HG02610 (cell line): ENCODE measurements around the gene GBF1.

Experiments used
- ATAC-seq: cut with Tn5 transposase; IDR thresholded peaks from one replicate; pipeline ENCODE4 v1.9.1; 2021; ENCODE audit warnings: mild to moderate bottlenecking, moderate library complexity; ENCODE audit not compliant: unreplicated experiment

GBF1 gene

DNA sequence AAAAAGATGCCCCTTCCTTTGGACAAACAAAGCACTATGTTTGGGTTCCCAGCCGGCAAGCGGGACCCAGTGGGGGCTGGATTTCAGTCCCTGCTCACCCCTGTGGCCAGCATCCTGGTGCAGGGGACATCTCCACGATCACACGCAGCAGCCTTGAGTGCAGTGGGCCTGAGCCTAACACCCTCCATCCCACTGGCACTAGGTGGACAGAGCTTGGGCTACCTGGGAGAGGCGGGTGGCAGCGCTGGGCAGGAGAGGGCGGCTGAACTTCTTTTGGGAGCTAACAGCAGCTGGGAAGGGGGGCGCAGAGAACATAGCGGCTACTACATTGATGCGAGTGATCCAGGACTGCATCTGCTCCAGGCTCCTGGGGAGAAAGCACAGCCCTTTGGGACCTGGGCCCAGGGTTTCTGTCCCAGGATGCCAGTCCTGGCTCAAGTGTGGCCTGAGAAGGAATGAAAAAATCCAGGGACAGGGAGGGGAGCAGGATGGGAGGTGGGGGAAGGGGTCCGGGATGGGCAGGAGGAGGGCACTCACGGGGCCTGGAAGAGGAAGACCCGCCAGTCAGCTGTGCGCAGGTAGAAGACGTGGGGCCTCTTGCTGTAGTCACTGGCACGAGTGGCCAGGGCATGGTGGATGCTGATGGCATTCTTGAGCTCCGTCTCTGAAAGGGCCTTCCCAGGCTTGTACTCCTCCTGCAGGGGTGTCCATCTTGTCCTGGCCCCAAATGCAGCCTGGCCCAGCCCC is 159.2 kb downstream of the GBF1 start:
- no peak for ATAC-seq

DNA sequence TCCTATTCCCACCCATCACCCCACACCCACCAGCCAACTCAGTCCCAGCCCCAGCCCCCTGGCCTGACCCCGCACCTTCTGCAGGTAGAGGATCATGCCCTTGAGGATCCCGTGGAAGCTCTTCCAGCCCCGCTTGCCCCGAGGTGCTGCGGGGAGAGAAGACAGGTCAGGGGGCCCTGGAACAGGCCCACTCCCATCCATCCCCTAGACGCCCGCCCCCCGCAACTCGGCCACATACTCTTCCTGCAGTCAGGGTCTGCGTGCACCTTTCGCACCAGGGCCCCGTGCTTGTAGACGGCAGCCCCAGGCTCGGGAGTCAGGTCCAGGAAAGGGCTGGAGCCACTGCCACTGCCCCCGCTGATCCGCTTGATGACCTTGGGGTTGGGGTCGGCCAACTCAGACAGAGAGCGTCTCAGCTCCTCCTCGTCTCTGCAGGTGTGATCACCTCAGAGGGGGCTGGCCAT is 159.8 kb downstream of the GBF1 start:
- ATAC-seq = no peak

DNA sequence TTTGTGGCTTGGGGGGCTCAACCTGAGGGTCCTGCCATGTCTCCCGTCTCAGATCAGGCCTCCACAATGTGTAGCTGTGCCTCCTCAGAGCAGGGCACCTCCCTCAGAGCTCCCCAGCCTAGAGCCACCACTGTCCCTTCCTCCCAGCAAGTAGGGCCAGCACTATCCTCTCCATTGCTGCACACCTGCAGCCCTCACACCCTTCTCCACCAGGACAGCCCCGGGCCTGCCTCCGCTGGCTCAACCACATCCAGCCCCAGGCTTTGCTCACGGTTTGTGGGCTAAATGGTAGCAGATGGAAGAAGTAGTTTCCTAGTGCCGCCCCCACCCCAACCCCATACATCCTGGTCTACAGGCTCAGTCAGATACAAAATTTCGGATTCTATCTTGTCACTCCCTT is 160.3 kb downstream of the GBF1 start:
- ATAC-seq = no peak

DNA sequence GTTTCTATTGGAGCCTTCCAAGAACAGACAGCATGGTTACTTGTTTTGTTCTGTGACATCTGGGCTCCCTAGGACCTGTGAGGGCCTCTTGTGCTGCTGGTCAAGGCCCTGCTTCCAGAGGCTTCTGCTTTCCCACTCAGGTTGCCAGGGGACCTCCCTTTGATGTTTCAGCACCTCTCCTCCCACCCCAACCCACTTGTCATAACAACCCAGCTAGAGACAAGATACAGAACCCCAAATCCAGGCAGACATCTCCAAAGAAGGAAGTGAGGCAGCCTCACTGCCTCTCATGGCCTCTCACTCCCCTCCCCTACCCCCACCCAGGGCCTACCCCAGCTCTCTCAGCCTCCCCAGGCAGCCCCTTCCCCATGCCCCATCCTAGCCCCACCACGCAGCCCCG is 161.5 kb downstream of the GBF1 start:
- no peak for ATAC-seq

GRCh38 chr10:102407425-102408130 is 162.2 kb downstream of the GBF1 start:
- no peak for ATAC-seq

- ATAC-seq = no peak
Observed at GRCh38 chr10:102408131-102408727, 162.9 kb downstream of the GBF1 start.

GRCh38 chr10:102408728-102409603 is 163.6 kb downstream of the GBF1 start:
- no peak for ATAC-seq

DNA sequence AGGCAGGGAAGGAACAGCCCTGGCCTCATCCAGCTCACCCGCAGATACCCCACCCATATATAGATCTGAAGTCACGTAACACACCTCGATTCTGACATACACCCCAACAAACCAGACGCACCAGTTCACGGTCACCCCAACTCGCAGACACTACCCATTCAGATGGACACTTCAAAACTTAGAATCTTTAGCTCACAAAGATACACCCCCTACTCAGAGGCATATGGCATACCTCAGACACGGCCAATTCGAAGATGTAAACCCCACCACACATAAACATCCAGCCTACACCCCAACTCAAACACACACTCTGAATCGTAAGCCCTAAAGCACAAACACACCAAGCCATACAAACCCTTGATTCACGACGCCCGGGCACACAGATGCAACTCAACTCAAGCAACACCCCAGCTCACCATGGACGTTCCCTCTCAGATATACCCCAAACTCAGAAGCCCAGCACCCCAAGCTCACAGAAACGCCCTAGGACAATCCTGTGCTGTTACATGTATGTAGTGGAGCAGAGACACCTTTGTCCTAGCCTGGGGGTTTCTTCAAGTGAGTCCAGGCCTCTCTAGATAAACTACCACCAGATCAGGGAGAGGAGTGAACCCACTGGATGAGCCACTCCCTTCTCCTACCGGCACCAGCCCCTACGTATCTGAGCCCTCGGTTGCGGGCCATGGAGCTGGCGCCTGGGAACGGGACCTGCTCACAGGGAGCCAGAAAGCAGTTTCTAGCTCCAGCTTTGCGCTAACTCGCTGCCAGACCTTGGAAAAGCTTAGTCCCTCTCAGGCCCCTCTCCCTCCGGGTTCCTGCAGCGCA is 164.5 kb downstream of the GBF1 start:
- ATAC-seq = no peak

DNA sequence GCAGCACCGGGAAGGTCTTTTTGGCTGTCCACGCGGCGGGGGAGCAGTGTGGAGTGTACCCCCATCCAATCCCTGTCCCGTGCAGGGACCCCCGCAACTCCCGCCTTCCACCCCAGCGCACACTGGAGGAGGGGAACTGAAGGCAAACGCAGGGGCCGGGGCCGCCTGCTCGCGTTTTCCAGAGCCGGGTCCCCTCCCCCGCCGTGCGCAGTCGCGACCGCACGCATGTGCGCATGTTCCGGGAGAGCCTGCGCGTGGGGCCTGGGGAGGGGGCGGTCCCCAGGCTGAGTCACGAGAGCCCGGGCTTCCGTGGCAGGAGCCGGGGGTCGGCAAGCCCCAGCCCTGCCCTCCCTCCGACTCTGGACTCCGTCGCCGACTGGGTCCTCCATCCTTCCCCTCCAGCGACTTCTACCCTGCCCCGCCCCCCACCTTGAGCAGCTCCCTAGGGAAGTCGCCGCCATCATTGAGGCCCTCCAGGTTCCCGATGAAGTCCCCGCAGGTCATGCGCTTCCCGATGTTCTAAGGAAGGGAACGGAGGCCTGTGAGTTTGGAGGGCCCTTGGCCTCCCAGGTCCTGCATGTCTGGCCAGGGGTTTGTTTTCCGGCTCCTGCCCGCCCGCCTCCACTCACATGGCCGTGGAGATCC is 165.2 kb downstream of the GBF1 start:
- no peak for ATAC-seq

DNA sequence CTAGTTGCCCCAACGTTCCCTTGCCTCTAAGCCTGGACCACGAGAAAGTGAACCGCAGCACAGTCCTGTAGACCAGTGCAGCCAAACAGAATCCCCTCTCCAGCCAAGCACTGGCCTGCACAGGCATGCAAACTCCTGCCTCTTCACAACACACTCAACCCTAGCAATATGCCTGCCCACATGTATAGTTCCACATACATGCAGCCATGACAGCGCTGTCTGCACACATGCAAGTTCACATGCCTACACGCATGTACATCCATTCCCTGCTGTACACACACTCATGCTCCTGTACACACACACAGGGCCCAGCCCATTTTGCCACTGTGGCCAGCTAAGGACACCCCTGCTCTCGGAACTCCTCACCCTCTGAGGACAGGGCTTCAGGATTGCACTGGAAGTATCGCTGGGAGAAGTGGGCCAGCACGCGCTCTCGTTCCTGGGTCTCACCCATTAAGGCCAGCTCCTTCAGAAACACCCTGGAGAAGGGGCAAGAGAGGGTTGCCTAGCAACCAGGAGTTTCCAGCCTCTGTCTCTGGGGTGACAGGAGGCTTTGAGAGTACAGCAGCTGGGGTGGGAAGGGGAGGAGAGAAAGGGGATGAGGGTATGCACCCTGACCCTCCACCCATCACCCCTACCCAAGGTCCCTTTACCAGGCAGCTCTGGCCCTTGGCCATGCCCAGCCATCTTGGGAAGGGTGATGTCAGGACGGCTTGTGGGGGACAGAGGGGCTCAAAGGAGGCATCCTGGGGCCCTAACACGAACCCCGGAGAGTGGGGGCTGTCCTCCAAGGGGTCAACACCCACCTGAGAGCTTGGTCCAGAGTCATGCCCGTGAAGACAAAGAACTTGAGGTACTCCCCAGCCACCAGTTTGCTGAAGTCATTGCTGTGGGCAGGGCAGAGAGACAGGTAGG is 166.3 kb downstream of the GBF1 start:
- no peak for ATAC-seq

GRCh38 chr10:102412293-102412692 is 167.0 kb downstream of the GBF1 start:
- no peak for ATAC-seq

DNA sequence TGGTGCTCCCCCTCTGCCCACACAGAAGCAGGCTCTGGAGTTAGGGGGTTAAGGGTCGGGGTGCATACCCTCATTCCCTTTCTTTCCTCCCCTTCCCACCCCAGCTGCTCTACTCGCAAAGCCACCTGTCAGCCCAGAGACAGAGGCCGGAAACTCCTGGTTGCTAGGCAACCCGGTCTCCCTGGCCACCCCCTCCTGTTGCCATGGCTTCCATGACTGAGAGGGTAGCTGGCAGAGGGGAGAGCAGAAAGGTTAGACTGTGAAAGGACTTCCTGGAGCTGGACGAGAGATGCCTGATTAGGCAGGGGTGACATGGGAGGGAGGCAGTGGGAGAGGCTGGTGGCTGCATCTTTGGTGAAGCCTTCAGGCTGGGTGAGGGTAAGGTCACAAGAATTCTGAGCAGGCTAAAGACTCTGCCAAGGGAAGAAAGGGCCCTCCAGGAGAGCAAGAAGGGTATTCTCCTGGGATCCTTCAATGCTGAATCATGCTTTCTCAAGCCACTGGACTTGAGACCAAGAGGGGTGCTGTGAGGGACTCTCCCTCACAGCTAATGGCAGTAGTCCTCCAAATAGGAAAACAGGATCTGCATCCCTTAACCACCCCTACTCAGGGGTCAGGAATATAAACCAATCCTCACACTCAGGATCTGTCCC is 167.8 kb downstream of the GBF1 start:
- peak; percentile 31 for ATAC-seq

DNA sequence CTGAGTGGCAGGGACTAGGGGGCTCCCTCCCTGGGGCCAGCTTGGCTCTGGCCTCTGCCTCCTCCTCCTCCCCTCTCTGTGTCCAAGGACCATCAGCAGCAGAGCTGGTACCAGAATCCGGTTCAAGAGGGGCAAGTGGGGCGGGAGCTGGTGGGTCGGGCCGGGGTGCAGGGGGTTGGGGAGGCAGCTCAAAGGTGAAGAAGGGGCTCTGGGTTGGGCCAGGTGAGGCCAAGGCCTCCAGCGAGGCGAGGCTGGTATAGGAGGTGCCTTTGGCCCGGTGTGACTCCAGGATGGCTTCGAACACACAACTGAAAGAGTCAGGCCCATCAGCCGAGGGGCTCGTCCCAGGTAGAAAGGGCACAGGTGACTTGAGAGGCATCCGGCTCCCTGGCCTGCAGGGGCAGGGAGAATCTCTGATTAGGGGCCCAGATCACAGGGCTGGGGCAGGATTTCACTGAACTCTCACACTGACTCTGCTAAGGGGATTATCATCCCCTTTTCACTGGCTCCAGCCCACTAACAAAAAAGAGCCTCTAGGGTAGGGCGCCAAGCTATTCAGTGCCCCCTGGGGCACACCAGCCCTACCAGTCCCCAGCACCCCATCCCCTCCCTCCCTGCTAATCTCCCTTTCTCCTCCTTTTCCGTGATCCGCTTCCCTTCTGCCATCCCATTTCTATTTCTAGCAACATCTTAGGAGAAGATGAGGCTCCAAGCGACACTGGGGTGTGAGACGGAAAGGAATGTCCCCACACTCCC is 168.7 kb downstream of the GBF1 start:
- ATAC-seq = no peak

DNA sequence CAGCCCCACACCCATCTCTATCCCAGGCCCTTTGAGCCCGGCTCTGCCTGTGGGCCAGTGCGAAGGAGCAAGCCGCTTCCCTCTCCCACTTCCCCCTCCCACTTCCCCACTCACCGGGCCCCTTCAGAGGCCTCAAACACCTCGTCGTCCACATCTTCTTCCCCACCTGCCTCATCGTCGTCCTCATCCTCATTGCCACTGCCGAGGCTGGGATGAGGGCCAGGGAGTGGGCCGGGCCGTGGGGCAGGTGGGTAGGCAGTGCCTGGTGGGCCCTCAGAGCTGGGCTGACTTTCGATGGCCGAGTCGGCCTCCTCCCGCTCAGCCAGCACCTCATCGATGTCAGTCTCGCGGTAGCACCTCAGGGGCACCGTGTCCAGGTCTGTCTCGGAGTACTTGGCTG is 169.4 kb downstream of the GBF1 start:
- ATAC-seq = no peak

DNA sequence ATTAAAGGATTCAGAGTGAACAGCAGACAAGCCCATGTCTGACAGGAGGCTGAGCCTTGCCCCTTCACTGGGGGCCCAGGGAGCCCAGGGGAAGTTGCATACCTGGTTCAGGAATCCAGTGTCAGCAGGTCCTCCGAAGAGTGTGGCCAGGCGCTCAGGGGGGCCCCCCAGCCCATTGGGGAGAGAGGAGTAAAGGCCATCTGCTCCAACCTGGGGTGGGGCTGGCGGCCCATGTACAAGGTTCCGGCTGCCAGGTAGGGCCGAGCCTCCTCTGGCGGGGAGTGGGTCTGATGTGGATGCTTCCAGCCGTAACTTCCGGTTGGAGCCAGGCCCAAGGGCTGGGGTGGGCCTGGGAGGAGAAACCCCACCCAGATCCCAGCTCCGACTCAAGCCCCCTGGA is 171.0 kb downstream of the GBF1 start:
- no peak for ATAC-seq

- ATAC-seq = no peak
Observed at GRCh38 chr10:102416695-102417094, 171.4 kb downstream of the GBF1 start.

DNA sequence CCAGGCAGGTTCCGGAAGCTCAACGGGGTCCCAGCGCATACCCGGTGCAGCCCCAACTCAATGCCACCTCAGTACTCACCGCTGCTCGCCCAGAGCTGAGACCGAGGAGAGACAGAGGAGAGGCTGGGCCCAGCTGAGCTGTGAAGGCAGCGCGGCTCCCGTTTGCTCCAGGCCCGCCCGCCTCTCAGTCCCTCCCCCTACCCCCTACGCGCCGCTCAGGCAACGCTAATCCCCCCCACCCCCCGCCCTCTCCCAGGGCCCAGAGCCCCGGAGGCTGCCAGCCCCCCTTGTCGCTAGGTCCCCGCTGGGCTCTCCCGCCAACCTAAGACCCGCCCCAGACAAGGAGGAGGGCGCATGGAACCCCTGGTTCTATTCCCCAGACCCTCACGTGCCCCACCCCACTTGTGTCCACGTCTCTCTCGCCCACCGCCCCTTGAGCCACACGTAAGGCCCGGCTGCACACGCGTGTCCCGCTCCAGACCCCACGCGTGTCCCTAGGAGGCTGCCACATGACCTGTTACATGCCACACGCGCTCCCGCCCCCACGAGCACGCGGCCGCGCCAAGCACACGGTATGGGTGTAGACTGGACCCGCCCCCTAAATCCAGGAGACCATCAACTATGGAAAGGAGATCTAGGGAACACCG is 173.4 kb downstream of the GBF1 start, which contains the start of gene PSD:
Gene PSD, minus strand, starts transcription at position 164 of the 647 bp plus-strand sequence. CDS start 1,747 bp downstream, outside the sequence.
- no peak for ATAC-seq
